ENCODE data around the gene TOP2A. TPM values are rescaled to one million over a fixed set of nuclear protein-coding genes. Genes with fewer than 3 reads are reported as not detected.

TOP2A gene
- total RNA-seq, 1 experiment from 2014 or later, result 141 TPM

GRCh38 chr17:40338941-40339649, 78.6 kb downstream of the TOP2A start:
- no peak overlapping the region for H3K4me3 ChIP-seq (replicated peaks in 1 of 2; ENCODE audit: low read depth in 1 of 2, low read length in 2 of 2)
- ATAC-seq (no peak), DNase-seq (ENCODE audit: low read depth, low spot score) (no peak)
- H4K20me1 ChIP-seq (ENCODE audit: insufficient read depth), result no peaks in the 10 kb centered on the region; the same call in 1 of the 2 replicates
- POLR2A ChIA-PET, result no interaction called here
- intact Hi-C loops (cut with micrococcal nuclease), result no loop called here
- H3K36me3 ChIP-seq (ENCODE audit: control insufficient read depth in 1 of 2, insufficient read depth in 2 of 2, low read length in 2 of 2), result peaks cover 0 to 4% of the 10 kb centered on the region in 2 experiments; a peak in 1 of 4 replicates
- CTCF ChIA-PET, result no interaction called here
- peaks cover 26 to 60% of the 10 kb centered on the region in 2 experiments for H3K4me1 ChIP-seq (ENCODE audit: control insufficient read depth in 1 of 2, insufficient read depth in 2 of 2, low read length in 2 of 2)
- H3K4me2 ChIP-seq (ENCODE audit: low read length), result no peak overlapping the region
- no TSS peak for BruUV-seq (replicated peaks)
- no peaks in the 10 kb centered on the region for H3K9me2 ChIP-seq (ENCODE audit: insufficient read depth)
- no peaks in the 10 kb centered on the region for H3K27me3 ChIP-seq (ENCODE audit: insufficient read depth, low read length)
- no peak overlapping the region for H2AFZ ChIP-seq (ENCODE audit: low read depth, low read length, poor library complexity, severe bottlenecking)
- no peak for TF ChIP-seq TCF7L2 (IDR thresholded peaks at IDR 0.05; ENCODE audit: borderline replicate concordance, extremely low read depth, insufficient read depth, insufficient read length)
- no peak for TF ChIP-seq REST (IDR thresholded peaks at IDR 0.05; ENCODE audit: low read depth)
- TF ChIP-seq FOSL1 (IDR thresholded peaks at IDR 0.05; ENCODE audit: low read depth), result no peak
- no peak for TF ChIP-seq MAX (IDR thresholded peaks at IDR 0.05)
- TF ChIP-seq EZH2phosphoT487 (IDR thresholded peaks at IDR 0.05; ENCODE audit: borderline replicate concordance), result no peak
- TF ChIP-seq EZH2 (IDR thresholded peaks at IDR 0.05), result no peak
- TF ChIP-seq ATF3 (IDR thresholded peaks at IDR 0.05), result no peak
- no peak for TF ChIP-seq ELF1 (IDR thresholded peaks at IDR 0.05; ENCODE audit: borderline replicate concordance, low read depth)
- TF ChIP-seq SP1 (IDR thresholded peaks at IDR 0.05; ENCODE audit: low read depth), result no peak
- no peak for TF ChIP-seq SRF (IDR thresholded peaks at IDR 0.05; ENCODE audit: low read depth)
- no peak for TF ChIP-seq POLR2AphosphoS5 (IDR thresholded peaks at IDR 0.05; ENCODE audit: low read depth, low read length)
- no peak for TF ChIP-seq ZBTB33 (IDR thresholded peaks at IDR 0.05; ENCODE audit: extremely low read depth, insufficient replicate concordance, low read length)
- no peak for TF ChIP-seq YY1 (IDR thresholded peaks at IDR 0.05; ENCODE audit: extremely low read depth, insufficient replicate concordance, low read depth, low read length)
- H3K9me3 ChIP-seq (ENCODE audit: control insufficient read depth in 1 of 2, insufficient read depth in 1 of 2, low read depth in 1 of 2, low read length in 2 of 2), result no peaks in the 10 kb centered on the region
- RAD21 ChIA-PET (ENCODE audit: low non-redundant PET in 1 of 2, low total read pairs in 2 of 2, uncharacterized antibody in 2 of 2, unreplicated experiment in 2 of 2), result no interaction called here
- peaks cover 82% of the 10 kb centered on the region for H3K79me2 ChIP-seq (ENCODE audit: insufficient read depth, low read length)
- H3K9ac ChIP-seq (ENCODE audit: low read length), result no peak overlapping the region
- H3K27ac ChIP-seq (ENCODE audit: low read depth, low read length), result no peak overlapping the region
